ENCODE data around the gene CETN1.

DNA sequence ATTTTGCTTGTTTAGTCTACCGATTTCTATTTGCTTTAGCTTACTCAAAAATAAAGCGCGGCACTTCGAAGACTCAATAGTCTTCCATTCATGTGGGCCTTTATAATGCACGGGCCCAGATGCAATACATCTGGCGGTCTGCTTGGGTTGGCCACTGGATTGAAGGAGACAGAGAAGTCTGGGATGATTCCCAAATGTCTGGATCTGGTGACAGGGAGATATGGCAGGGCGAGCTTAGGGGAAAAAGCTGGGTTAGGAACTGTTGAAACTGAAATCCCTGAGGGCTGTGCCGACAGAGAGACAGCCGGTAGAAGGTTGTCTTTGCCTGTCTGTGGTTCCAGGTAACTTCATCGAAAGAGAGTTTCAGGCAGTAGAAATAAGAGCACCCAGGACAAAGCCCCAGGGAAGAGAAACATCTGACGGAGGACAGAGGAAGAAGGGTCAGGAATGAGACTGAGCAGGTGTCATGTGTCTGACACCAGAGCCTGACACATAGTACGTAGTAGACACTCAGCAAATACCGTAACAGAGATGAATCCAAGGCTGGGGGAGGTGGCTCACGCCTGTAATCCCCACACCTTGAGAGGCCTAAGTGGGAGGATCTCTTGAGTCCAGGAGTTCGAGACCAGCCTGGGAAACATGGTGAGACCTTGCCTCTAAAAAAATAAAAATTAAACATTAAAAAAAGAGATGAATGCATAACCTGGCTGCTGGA is 30.2 kb downstream of the CETN1 start:
- TF ChIP-seq, protein P1, sequence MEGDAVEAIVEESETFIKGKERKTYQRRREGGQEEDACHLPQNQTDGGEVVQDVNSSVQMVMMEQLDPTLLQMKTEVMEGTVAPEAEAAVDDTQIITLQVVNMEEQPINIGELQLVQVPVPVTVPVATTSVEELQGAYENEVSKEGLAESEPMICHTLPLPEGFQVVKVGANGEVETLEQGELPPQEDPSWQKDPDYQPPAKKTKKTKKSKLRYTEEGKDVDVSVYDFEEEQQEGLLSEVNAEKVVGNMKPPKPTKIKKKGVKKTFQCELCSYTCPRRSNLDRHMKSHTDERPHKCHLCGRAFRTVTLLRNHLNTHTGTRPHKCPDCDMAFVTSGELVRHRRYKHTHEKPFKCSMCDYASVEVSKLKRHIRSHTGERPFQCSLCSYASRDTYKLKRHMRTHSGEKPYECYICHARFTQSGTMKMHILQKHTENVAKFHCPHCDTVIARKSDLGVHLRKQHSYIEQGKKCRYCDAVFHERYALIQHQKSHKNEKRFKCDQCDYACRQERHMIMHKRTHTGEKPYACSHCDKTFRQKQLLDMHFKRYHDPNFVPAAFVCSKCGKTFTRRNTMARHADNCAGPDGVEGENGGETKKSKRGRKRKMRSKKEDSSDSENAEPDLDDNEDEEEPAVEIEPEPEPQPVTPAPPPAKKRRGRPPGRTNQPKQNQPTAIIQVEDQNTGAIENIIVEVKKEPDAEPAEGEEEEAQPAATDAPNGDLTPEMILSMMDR (IDR thresholded peaks at IDR 0.05) = no peak
- TF ChIP-seq POLR2A (IDR thresholded peaks at IDR 0.05) = no peak

All from breast epithelium (tissue), 3 donors.